GM19324 (cell line): ENCODE data around the gene TTC23.

Experiments
- ATAC-seq: cut with Tn5 transposase; IDR thresholded peaks from one replicate; pipeline ENCODE4 v1.9.1; 2021; ENCODE audit warnings: mild to moderate bottlenecking, moderate library complexity; ENCODE audit not compliant: unreplicated experiment, low FRiP score

TTC23 gene, protein sequence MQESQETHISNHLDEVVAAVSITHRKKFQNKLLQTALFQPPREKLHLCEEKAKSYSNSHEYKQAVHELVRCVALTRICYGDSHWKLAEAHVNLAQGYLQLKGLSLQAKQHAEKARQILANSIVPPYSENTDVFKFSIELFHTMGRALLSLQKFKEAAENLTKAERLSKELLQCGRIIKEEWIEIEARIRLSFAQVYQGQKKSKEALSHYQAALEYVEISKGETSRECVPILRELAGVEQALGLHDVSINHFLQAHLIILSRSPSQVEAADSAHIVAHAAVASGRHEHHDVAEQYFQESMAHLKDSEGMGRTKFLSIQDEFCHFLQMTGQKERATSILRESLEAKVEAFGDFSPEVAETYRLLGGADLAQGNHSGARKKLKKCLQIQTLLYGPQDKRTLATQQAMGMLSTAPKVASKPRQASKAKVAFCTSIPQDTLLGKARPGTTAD

DNA sequence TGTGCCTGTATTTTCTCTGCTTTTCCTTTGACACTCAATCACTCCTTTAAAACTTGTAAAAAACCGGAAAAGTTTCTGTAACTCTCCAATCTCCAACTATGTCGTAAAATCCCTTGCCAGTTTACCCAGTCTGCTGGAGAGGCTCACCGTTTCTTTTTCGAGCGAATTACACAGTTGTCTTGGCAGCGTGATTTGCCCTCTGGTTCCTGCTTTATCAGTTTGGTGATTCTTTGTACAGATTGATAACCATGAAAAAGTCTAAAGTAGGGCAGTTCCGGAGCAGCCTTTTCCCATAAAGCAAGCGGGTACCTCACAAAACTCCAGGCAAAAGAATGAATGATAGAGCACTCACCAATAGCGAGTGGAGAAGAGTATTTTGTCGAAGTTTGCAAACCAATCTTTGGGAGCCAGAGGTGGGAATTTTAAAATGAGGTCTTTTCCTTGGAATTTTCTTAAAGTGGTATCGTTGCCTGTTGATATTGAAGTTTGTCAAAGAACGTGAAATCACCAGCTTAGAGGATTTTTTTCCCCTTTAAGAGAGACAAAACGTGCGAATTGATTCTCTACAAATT lies at the start of gene TTC23:
TSS of gene TTC23 (minus strand) at position 312 of the 572 bp plus-strand sequence. CDS start 20,869 bp downstream, outside the sequence.
- no peak for ATAC-seq

DNA sequence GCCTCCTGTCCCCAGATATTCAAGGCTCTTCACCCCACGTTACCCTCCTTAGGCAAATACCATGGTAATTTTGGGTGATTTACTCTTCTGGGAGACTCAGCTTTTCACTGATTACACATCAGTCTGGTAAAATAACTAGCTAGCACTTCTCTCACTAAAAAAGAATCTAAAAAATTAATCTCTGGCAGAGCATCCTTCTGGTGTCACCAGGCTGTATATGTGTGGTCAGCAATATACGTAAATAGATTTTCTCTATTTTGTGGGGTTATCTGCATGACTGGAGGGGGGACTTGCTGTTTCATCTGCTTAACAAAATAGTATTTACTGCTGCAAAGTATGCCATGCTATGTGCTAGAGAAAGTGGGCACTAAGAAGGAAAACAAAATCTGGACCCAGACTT lies 47.0 kb upstream of the TTC23 start:
- ATAC-seq, result no peak

DNA sequence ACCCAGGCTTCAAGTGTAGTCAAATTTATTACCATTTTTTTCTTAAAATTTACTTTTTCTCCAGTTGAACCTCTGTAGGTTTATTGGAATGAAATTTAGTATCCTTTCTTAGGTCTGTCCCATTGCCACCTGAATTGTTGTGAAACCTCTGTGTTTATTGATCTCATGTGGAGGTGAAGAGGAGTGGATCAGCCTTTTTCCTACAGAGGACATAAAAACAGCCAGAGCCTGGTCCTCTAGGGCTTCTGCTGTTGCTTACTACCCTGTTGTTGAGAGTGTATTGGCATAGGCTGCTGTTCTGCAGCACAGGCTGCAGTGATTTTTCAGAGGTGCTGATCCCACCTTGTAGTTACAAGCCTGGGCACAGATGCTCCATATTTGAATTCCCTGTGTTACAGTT lies 46.5 kb upstream of the TTC23 start:
- no peak for ATAC-seq

DNA sequence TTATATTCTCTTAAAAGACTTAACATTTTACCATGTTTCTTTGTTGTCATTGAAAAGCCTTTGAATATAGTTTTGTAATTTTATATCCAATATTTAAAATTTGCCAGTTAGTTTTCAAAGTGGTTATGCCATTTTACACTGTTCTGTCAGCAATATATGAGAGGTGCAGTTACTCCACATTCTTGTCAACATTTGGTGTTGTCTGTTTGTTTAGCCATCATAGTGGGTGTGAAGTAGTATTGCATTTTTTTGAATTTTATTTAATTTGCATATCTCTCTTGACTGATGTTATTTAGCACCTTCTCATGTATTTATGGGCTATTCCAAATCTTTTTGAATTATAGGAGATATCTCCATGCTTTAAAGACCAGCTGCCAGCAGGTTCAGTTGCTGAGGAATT lies 42.3 kb upstream of the TTC23 start:
- ATAC-seq, result no peak

DNA sequence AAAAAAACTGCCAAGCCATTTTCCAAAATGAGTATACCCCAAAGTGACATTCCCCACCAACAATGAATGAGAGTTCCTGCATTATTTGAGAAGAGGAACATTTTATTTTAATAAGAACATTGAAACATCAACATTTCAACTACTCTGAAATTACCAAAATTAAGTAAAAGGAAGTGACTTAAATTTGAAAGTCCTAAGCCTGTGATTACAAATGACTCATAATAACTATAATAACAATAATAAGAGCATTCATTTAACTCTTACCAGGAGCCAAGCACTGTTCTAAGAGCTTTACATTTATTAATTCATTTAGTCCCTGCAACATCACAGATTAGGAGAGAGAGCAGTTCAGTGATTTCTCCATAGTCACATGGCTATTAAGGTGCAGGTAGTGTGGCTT lies 34.3 kb upstream of the TTC23 start:
- no peak for ATAC-seq

DNA sequence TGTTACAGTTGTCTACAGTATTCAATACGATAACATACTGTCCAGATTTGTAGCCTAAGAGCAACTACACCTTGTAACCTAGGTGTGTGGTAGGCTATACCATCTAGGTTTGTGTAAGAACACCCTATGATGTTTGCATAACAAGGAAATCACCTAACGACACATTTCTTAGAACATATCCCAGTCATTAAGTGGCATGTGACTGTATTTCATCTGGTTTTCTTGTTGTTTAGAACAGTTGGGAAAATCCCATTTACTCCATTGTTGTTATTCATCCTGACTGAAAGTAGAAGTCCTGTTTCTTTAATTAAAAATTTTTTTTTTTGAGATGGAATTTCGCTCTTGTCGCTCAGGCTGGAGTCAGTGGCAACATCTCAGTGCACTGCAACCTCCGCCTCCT lies 33.2 kb upstream of the TTC23 start:
- ATAC-seq, result no peak

DNA sequence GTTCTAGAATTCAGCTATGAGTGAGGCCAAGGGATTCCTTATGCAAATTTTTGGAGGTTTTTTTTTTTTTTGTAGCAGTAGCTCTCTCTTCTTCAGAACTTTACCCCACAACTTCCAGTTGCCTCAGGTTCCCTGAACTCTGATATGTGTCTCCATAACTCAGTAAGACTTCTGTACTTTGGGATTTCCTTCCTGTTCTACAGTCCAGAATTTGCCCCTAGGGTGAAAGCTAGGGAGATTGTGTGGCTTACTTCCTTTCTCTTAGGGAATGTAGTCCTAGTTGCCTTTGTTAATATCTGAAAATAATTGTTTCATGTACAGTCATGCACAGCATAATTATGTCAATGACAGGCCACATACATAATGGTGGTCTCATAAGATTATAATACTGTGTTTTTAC lies 32.7 kb upstream of the TTC23 start:
- ATAC-seq, result no peak

DNA sequence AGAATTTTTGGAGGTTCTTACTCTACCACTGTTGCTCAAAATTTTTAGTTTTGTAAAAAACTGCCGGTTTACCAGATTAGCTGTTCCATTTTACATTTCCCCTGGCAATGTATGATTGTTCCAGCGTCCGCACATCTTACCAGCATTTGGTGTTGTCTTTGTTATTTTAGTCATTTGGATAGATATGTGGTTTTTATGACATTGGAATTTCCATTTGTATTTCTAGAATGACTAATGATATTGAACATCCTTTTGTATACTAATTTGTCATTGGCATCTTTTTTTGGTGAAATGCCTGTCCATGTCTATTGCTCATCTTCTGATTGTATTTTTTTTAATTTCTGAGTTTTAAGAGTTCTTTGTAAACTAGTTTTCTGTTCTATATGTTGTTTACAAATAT lies 30.4 kb upstream of the TTC23 start:
- no peak for ATAC-seq

DNA sequence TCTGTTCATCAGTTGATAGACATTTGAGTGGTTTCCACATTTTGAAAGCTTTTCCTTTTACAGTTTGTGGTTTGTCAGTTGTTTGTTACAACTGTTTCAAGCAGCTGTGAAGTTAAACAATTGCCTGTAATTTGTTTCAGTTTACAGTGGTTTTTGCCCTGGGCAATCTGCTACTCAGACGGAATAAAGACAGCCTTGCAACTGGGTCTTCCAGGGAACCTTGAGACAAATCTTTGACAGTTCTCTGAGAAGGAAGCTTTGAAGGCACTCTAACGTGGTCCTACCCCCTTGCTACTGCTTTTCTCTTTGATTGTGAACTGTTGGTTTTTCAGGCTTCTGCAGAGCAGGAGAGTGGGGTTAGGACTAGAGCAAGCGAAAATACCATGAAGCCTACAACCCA lies 29.9 kb upstream of the TTC23 start:
- no peak for ATAC-seq

DNA sequence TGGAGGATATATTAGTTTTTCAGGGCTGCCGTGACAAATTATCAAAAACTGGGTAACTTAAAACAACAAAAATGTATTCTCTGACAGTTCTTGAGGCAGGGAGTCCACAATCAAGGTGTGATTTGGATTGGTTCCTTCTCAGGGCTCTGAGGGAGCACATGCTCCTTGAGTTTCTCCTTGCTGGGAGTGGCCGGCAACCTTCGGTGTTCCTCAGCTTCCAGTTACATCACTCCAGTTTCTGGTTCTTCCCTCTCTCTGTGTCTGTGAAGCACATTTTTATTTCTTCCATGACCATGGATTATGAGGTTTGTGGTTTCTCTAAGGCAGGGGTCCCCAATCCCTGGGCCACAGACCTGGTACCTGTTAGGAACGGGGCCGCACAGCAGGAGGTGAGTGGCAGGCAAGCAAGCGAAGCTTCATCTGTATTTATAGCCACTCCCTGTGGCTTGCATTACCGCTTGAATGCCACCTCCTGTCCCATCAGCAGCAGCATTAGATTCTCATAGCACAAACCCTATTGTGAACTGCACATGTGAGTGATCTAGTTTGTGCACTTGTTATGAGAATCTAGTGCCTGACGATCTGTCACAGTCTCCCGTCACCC lies 26.2 kb upstream of the TTC23 start:
- no peak for ATAC-seq

DNA sequence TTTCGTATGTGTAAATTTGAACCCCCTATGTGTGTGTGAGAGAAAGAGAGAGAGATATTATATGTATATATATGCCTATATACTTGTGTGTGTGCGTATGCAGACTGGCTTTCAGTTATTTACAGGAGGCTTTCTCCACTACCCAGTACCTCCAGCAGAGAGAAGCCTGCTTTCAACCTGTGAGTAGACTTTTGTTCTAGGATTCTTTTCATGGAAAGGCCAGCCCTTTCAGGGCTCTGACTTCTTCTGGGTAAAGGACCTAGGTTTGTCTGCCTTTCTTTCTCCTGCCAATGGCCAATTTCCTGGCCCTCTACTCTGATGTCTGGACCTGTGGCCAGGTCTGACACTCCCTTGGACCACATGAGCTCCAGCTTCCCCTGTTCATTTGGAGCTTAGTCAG lies 25.7 kb upstream of the TTC23 start:
- ATAC-seq, result no peak

DNA sequence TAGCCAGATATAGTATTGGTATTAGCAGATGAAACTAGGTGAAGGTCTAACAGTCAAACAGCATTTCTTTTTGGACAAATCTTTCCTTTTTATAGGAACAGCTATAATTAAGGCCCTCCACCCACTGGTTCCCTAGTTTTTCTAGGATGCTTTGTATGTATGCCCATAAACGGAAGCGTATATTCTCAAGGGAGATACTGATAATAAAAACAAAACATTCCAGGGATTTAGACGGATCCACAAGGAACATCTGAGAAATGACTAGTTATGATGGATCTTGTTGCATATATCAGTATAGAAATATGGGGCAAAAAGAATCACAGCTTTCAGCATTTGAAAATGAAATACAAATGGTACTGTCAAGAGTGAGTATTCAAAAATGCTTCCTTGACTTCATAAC lies 24.4 kb upstream of the TTC23 start:
- ATAC-seq, result no peak

DNA sequence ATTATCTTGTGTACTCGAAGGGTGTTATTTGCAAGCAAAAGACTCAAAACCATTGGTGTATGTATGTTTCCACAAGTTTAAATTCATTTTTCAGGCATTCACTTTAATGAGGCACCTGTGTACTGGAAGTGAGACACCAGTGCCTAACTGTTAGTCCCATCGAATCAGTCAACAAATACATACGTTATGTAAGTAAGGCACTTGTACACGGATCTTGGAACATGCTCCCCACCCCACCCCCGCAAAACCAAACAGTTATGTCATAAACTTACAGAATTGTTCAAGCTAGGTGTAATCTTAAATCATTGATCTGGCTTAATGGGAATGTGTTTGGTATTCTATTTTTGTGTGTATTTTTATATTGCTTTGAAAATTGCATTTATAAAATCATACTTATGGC lies 19.1 kb upstream of the TTC23 start:
- no peak for ATAC-seq

DNA sequence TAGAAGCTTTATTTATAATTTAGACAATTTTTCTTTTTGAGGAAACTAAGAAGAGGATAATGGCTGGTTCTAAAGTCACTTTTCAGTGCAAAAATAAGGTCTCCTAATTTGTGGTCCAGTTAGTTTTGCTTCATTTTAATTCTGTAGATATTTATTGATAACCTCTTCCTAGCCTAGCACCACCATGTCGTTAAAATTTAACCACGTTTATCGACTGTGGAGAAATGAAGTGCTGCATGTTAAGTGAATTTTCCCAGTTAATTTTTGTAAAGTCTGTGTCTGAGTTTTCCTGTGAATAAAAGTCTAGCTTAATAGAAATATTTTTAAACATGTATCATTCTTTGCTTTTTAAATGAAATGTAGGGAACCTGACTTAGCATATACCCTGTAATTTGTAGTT lies 18.6 kb upstream of the TTC23 start:
- no peak for ATAC-seq

DNA sequence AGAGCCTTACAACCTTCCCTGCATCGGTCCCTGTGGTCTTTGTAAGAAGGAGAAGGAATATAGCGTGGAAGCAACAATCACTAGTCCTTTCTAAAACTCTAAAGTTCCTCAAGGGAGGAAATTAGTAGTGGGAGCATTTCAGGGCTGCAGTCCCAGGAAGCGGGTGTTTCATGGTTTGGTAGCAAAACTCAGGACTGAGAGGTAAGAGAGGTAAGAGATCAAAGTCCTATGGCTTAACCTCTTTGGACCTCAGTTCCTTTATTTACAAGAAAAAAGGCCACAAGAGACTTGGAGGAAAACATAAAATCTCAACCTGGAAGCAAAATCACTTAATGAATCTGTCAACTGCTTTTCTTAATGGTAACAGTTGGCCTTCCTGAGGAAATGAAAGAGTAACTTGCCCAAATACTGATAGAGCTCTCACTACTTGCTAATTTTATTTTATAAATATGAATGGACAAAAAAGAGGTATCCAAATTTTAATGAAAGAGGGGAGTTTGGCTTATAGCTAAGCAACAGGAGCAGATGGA lies 16.2 kb upstream of the TTC23 start:
- ATAC-seq, result no peak

DNA sequence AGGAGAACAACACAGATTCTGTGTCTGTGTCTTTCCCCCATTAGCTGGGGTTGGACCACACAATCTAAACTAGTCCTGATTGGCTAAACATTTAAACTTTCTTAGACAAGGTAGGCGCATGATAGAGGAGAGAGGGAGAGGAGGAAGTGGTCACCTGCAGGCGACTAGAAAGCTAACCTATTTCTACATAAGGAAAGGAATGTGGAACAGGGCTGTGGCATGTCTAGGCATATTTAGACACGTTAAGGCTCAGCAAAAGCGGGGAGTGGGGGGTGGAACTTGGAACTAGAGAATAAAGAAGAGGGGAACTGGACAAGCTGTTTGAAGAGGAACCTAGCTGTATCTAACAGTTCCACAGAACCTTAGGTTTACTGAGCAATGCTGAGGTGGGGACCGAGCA lies 14.7 kb upstream of the TTC23 start:
- ATAC-seq, result no peak

DNA sequence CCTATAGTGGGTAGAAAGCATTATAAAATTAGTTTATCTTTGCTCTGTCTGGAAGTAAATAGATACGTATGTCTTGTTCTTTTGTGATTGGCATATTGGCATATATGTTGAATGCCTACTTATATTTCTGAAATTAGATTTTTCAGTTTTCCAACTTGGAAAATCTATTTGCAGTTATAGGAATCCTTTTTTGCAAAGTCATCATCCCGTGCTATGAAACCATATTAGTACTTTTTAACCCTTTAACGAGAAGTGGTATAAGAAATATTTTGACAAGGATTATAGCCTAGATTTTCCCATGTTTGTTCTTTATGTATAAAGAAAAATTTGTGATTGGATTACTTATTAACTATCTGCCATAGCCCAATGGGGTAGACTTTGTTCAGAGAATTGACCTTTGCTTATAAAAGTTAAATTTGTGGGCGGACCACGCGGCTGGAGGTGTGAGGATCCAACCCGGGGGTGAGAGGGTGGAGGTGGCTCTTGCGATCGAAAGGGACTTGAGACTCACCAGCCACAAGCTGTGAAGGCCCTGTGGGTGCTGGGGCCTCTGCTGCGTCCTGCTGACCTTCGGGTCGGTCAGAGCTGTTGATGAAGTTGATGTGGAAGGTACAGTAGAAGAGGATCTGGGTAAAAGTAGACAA lies 7.8 kb upstream of the TTC23 start:
- ATAC-seq, result no peak

DNA sequence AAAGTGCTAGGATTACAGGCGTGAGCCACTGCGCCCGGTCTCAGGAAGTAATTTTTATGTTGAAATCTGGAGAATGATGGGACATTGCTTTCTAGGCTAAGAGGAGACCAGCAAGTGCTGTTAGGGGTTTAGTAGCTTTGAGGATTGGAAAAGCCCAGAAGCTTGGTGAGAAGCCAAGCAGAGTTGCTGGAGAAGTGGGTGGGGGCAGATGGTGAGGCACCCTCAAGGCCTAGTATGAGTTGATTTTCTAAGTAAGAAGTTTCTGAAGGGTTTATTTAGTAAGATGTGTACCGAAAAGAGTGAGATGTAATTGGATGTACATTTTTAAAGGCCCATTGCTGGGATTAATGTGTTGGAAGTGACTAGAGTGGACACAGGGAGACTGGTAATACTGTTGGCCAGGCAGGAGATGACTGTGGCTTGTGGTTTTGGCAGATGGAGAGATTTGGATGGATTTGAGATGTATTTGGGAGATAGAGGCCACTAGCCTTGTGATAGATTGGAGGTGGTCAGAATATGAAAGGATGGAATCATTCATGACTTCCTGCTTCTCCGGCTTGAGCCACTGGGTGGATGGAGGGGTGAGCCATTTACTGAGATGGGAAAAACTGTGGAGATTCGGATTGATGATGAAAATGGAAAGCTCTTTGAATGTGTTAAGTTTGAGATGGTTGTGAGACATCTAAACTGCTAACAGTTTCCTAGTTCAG lies 4.2 kb upstream of the TTC23 start:
- no peak for ATAC-seq

DNA sequence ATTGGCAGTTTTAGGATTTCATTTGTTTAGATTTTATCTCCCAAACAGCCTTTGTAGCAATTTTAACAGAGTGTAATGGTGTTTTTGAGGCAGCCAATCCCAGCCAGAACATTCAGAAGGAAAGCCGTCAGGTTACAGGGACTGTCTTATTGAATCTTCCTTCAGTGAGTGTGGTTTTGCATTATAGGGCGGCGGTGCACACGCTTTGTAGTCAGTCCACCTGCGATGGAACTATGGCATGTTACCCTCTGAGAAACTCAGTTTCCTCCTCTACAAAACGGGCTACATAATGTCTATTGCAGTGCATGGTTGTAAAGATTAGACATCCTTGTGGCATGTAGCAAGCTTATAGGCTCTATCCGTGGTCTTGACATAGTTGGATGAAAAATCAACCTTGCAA lies 2.9 kb upstream of the TTC23 start:
- no peak for ATAC-seq
